Naive thymus-derived CD4-positive, alpha-beta T cell (primary cell): ENCODE results near the gene RIC3. TPM values are rescaled to one million over a fixed set of nuclear protein-coding genes. Genes with fewer than 3 reads are reported as not detected.
"Not testable (repeated sequence)": the region's sequence is repeated elsewhere in the genome, so short reads cannot be mapped to it uniquely, and the experiment has no call there.

Experiments used
- ATAC-seq: fragments of 150-1000 bp; cut with Tn5 transposase; 2 replicates; pipeline ENCODE4 v1.10.0; 2021; ENCODE audit warnings: mild to moderate bottlenecking, moderate library complexity
- CTCF ChIA-PET: fragments of 350-600 bp; sonication (Branson Sonifier 250); formaldehyde crosslinking; loops from one replicate; lab custom pipeline; 2021; ENCODE audit warnings: antibody characterized with exemption; lab: Charles Lee
- POLR2A ChIA-PET: fragments of 350-600 bp; sonication (Branson Sonifier 250); formaldehyde crosslinking; loops from one replicate; lab custom pipeline; 2021; ENCODE audit warnings: antibody characterized with exemption, inconsistent platforms; lab: Charles Lee
- DNase-seq, 9 donors: peaks; one replicate each; pipeline versions ENCODE4 v3.0.0 to v3.0.0-alpha.2; 2020 to 2022; ENCODE audit warnings: mixed read lengths in 1 of 9
- H3K27ac ChIP-seq: one replicate; pipeline ENCODE4 v1.7.0; 2013; ENCODE audit warnings: mild to moderate bottlenecking, low read depth, low read length, moderate library complexity
- H3K27me3 ChIP-seq, 2 donors: one replicate each; pipeline ENCODE4 v1.7.0; 2013; ENCODE audit warnings: low read length in 2 of 2, mild to moderate bottlenecking in 2 of 2, moderate library complexity in 2 of 2; ENCODE audit not compliant: control insufficient read depth in 2 of 2, insufficient read depth in 2 of 2
- H3K36me3 ChIP-seq, 3 experiments: 1 replicate in 2 of 3; 2 replicates in 1 of 3; pipeline ENCODE4 v1.7.0; 2013; ENCODE audit warnings: low read length in 3 of 3, mild to moderate bottlenecking in 3 of 3, moderate library complexity in 1 of 3; ENCODE audit not compliant: insufficient read depth in 3 of 3, control insufficient read depth in 2 of 3
- H3K4me1 ChIP-seq, 2 donors: one replicate each; pipeline ENCODE4 v1.7.0; 2013; ENCODE audit warnings: low read length in 2 of 2, mild to moderate bottlenecking in 2 of 2, moderate library complexity in 1 of 2; ENCODE audit not compliant: control insufficient read depth in 2 of 2, insufficient read depth in 2 of 2
- H3K4me3 ChIP-seq: 2 replicates; pipeline ENCODE4 v1.7.0; 2013; ENCODE audit warnings: mild to moderate bottlenecking, low read length
- H3K9me3 ChIP-seq, 3 experiments: 1 replicate in 2 of 3; 2 replicates in 1 of 3; pipeline ENCODE4 v1.7.0; 2013; ENCODE audit warnings: low read length in 3 of 3; ENCODE audit not compliant: control insufficient read depth in 2 of 3
- H3K27ac Mint-ChIP-seq, 9 donors: one replicate each; pipeline ENCODE4 v1.8.0; 2020 to 2022; ENCODE audit warnings: mixed read lengths in 9 of 9, mild to moderate bottlenecking in 8 of 9, moderate library complexity in 5 of 9, inconsistent platforms in 2 of 9
- H3K27me3 Mint-ChIP-seq, 5 donors: one replicate each; pipeline ENCODE4 v1.8.0; 2021 to 2022; ENCODE audit warnings: mixed read lengths in 5 of 5, mild to moderate bottlenecking in 1 of 5
- H3K36me3 Mint-ChIP-seq, 5 donors: one replicate each; pipeline ENCODE4 v1.8.0; 2020 to 2022; ENCODE audit warnings: mixed read lengths in 5 of 5, mild to moderate bottlenecking in 3 of 5, inconsistent platforms in 1 of 5
- H3K4me1 Mint-ChIP-seq, 7 donors: one replicate each; pipeline ENCODE4 v1.8.0; 2020 to 2022; ENCODE audit warnings: mixed read lengths in 7 of 7, mild to moderate bottlenecking in 3 of 7, inconsistent platforms in 1 of 7
- H3K4me3 Mint-ChIP-seq, 10 donors: one replicate each; pipeline ENCODE4 v1.8.0; 2020 to 2022; ENCODE audit warnings: mild to moderate bottlenecking in 10 of 10, mixed read lengths in 10 of 10, moderate library complexity in 6 of 10, inconsistent platforms in 2 of 10
- H3K9me3 Mint-ChIP-seq, 11 donors: one replicate each; pipeline ENCODE4 v1.8.0; 2020 to 2022; ENCODE audit warnings: mixed read lengths in 11 of 11, mild to moderate bottlenecking in 4 of 11, inconsistent platforms in 1 of 11, moderate library complexity in 1 of 11
- intact Hi-C, 2 donors: fragments of 100-400 bp; cut with micrococcal nuclease; formaldehyde crosslinking; loops; one replicate each; pipeline ENCODE4 v1.15.1; 2023
- polyA plus RNA-seq, 2 donors: library from polyadenylated mRNA; unstranded; fragments of 300-500 nt; fragmentation: Illumina TruSeq; gene quantifications; one replicate each; pipeline ENCODE4 v1.2.3, GENCODE V29; 2021
- total RNA-seq, 6 experiments: library from RNA in 5 of 6; stranded (reverse) in 5 of 6; gene quantifications; 1 replicate in 5 of 6; 2 replicates in 1 of 6; pipeline ENCODE4 v1.2.3 and lab custom pipeline; 2021 to 2026

Gene RIC3
- total and polyA plus RNA-seq, 7 experiments from 2014 or later, result 2.5 to 66.9 (median 32.7) TPM

- Mint-ChIP-seq H3K9me3 (no peaks in the 10 kb centered on the region), H3K27ac (no peak overlapping the region), H3K4me3 (no peak overlapping the region), H3K4me1 (no peaks in the 10 kb centered on the region), H3K36me3 (no peaks in the 10 kb centered on the region), H3K27me3 (peaks cover 7 to 38% (median 25%) of the 10 kb centered on the region in 5 donors)
- H3K27me3 ChIP-seq, result no peaks in the 10 kb centered on the region
- POLR2A ChIA-PET, result no interaction called here
- no peaks in the 10 kb centered on the region for H3K4me1 ChIP-seq
- H3K9me3 ChIP-seq, result no peaks in the 10 kb centered on the region
- intact Hi-C loops, result no loop called here
- H3K36me3 ChIP-seq, result no peaks in the 10 kb centered on the region
- CTCF ChIA-PET, result interaction anchor here (0.6 kb wide), 1 partner anchor 620 kb away, joined by 4 read pairs; no protein-coding TSS in a partner anchor
- no peak for DNase-seq
- no peak for ATAC-seq
- no peak overlapping the region for H3K27ac ChIP-seq
- H3K4me3 ChIP-seq, result no peak overlapping the region
Measured at GRCh38 chr11:8177136-8177535, 8.3 kb upstream of the RIC3 start.

GRCh38 chr11:8167796-8168195 lies 1.0 kb downstream of the RIC3 start:
- Mint-ChIP-seq H3K27me3 (peaks cover 15 to 40% (median 38%) of the 10 kb centered on the region in 5 donors), H3K4me1 (peaks cover 16 to 56% (median 47%) of the 10 kb centered on the region in 7 donors), H3K4me3 (peak overlapping the region; percentile 75 to 97 (median 90)), H3K27ac (peak overlapping the region in 4 of 9 donors; percentile 22 to 78 (median 34)), H3K9me3 (peaks cover 0 to 11% (median 0%) of the 10 kb centered on the region in 11 donors), H3K36me3 (peaks cover 4 to 12% (median 8%) of the 10 kb centered on the region in 5 donors)
- Histone ChIP-seq H3K27me3 (no peaks in the 10 kb centered on the region), H3K36me3 (no peaks in the 10 kb centered on the region), H3K27ac (no peak overlapping the region), H3K4me1 (peaks cover 0 to 7% of the 10 kb centered on the region in 2 donors), H3K9me3 (no peaks in the 10 kb centered on the region), H3K4me3 (peak overlapping the region; percentile 87)
- POLR2A ChIA-PET, result interaction anchor here (0.8 kb wide), 1 partner anchor 743 kb away, joined by 3 read pairs; no protein-coding TSS in a partner anchor
- DNase-seq, result peak in 1 of 9 donors; percentile 14
- intact Hi-C loops, result no loop called here
- CTCF ChIA-PET, result no interaction called here
- ATAC-seq, result no peak

- CTCF ChIA-PET, result no interaction called here
- Histone ChIP-seq H3K4me1 (peaks cover 0 to 7% of the 10 kb centered on the region in 2 donors), H3K27ac (no peak overlapping the region), H3K9me3 (no peaks in the 10 kb centered on the region), H3K4me3 (no peak overlapping the region), H3K36me3 (no peaks in the 10 kb centered on the region), H3K27me3 (no peaks in the 10 kb centered on the region)
- Mint-ChIP-seq H3K4me1 (peaks cover 16 to 77% (median 56%) of the 10 kb centered on the region in 7 donors), H3K4me3 (no peak overlapping the region), H3K9me3 (peaks cover 0 to 11% (median 0%) of the 10 kb centered on the region in 11 donors), H3K27me3 (peaks cover 0 to 33% (median 27%) of the 10 kb centered on the region in 5 donors), H3K27ac (no peak overlapping the region), H3K36me3 (peaks cover 0 to 13% (median 8%) of the 10 kb centered on the region in 5 donors)
- DNase-seq, result no peak
- ATAC-seq, result no peak
- intact Hi-C loops, result no loop called here
- POLR2A ChIA-PET, result no interaction called here
Measured at GRCh38 chr11:8164746-8165145, 4.1 kb downstream of the RIC3 start.

GRCh38 chr11:8161627-8162304 lies 7.1 kb downstream of the RIC3 start:
- CTCF ChIA-PET, H3K36me3 ChIP-seq, H3K9me3 Mint-ChIP-seq, H3K4me1 ChIP-seq, ATAC-seq, H3K27me3 ChIP-seq, H3K9me3 ChIP-seq, H3K4me3 ChIP-seq, H3K27ac Mint-ChIP-seq, H3K27ac ChIP-seq, POLR2A ChIA-PET, DNase-seq, intact Hi-C loops, H3K4me3 Mint-ChIP-seq, H3K27me3 Mint-ChIP-seq: not testable (repeated sequence)
- peaks cover 0 to 19% (median 13%) of the 10 kb centered on the region in 5 donors for H3K36me3 Mint-ChIP-seq
- peaks cover 0 to 69% (median 51%) of the 10 kb centered on the region in 7 donors for H3K4me1 Mint-ChIP-seq

GRCh38 chr11:8156877-8157276 lies 11.9 kb downstream of the RIC3 start:
- intact Hi-C loops, result no loop called here
- ChIA-PET CTCF (no interaction called here), POLR2A (no interaction called here)
- Mint-ChIP-seq H3K4me1 (peaks cover 0 to 40% (median 31%) of the 10 kb centered on the region in 7 donors), H3K27ac (no peak overlapping the region), H3K4me3 (no peak overlapping the region), H3K9me3 (peaks cover 0 to 3% (median 0%) of the 10 kb centered on the region in 11 donors), H3K36me3 (peaks cover 0 to 24% (median 7%) of the 10 kb centered on the region in 5 donors), H3K27me3 (peaks cover 0 to 3% (median 0%) of the 10 kb centered on the region in 5 donors)
- no peak for DNase-seq
- Histone ChIP-seq H3K27ac (no peak overlapping the region), H3K4me1 (no peaks in the 10 kb centered on the region), H3K27me3 (no peaks in the 10 kb centered on the region), H3K4me3 (no peak overlapping the region), H3K36me3 (no peaks in the 10 kb centered on the region), H3K9me3 (no peaks in the 10 kb centered on the region)
- no peak for ATAC-seq

DNA sequence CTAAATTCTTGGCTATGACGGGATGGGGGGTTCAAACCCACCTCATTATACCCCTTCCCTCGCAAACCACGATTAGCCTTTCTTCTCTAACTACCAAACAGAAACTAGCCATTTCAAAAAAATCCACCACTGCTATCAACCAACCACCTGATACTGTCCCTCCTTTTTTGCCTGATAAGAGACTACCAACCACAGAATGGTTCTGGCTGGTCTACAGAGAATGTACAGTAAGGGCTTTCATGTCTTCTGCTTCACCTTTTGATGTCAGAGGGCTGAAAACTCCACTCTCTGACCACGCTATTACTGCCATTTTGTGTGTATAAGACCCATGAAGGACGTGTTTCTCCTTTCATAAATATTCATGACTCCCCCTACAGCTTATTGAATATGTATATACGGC lies 19.1 kb downstream of the RIC3 start:
- Histone ChIP-seq H3K9me3 (no peaks in the 10 kb centered on the region), H3K27ac (no peak overlapping the region), H3K4me3 (no peak overlapping the region), H3K4me1 (no peaks in the 10 kb centered on the region), H3K27me3 (no peaks in the 10 kb centered on the region), H3K36me3 (no peaks in the 10 kb centered on the region)
- POLR2A ChIA-PET, result no interaction called here
- CTCF ChIA-PET, result no interaction called here
- Mint-ChIP-seq H3K9me3 (peaks cover 0 to 4% (median 2%) of the 10 kb centered on the region in 11 donors), H3K4me1 (peaks cover 0 to 5% (median 0%) of the 10 kb centered on the region in 7 donors), H3K27ac (no peak overlapping the region), H3K27me3 (no peaks in the 10 kb centered on the region), H3K36me3 (peaks cover 0 to 53% (median 28%) of the 10 kb centered on the region in 5 donors), H3K4me3 (no peak overlapping the region)
- ATAC-seq (no peak), DNase-seq (no peak)
- intact Hi-C loops, result no loop called here
